CD4-positive, alpha-beta memory T cell (primary cell): ENCODE results near the gene GRIP1. TPM values are rescaled to one million over a fixed set of nuclear protein-coding genes. Genes with fewer than 3 reads are reported as not detected.

Source experiments
- CTCF ChIA-PET: fragments of 350-600 bp; sonication (Branson Sonifier 250); formaldehyde crosslinking; loops from one replicate; lab custom pipeline; 2021; ENCODE audit warnings: inconsistent platforms; ENCODE audit not compliant: partially characterized antibody; lab: Charles Lee
- POLR2A ChIA-PET: fragments of 350-600 bp; sonication (Branson Sonifier 250); formaldehyde crosslinking; loops from one replicate; lab custom pipeline; 2021; ENCODE audit not compliant: partially characterized antibody; lab: Charles Lee
- DNase-seq, 5 donors: peaks; one replicate each; pipeline versions ENCODE4 v3.0.0 to v3.0.0-alpha.2; 2020 to 2022; ENCODE audit warnings: mixed read lengths in 1 of 5
- H3K27ac ChIP-seq: one replicate; pipeline ENCODE4 v1.7.0; 2013; ENCODE audit warnings: low read depth, low read length
- H3K27me3 ChIP-seq: 2 replicates; pipeline ENCODE4 v1.7.0; 2013; ENCODE audit warnings: mild to moderate bottlenecking, low read length, moderate library complexity; ENCODE audit not compliant: insufficient read depth
- H3K36me3 ChIP-seq: 2 replicates; pipeline ENCODE4 v1.7.0; 2013; ENCODE audit warnings: mild to moderate bottlenecking, low read length, moderate library complexity; ENCODE audit not compliant: insufficient read depth
- H3K4me1 ChIP-seq: 2 replicates; pipeline ENCODE4 v1.7.0; 2013; ENCODE audit warnings: mild to moderate bottlenecking, low read length, moderate library complexity; ENCODE audit not compliant: insufficient read depth
- H3K4me3 ChIP-seq, 2 donors: one replicate each; pipeline ENCODE4 v1.7.0; 2013; ENCODE audit warnings: low read length in 2 of 2, mild to moderate bottlenecking in 1 of 2
- H3K9me3 ChIP-seq, 2 donors: one replicate each; pipeline ENCODE4 v1.7.0; 2013; ENCODE audit warnings: low read length in 2 of 2, control low read depth in 1 of 2; ENCODE audit not compliant: control insufficient read depth in 1 of 2
- H3K27ac Mint-ChIP-seq, 7 donors: one replicate each; pipeline ENCODE4 v1.8.0; 2020 to 2021; ENCODE audit warnings: mixed read lengths in 7 of 7, mild to moderate bottlenecking in 6 of 7, inconsistent platforms in 3 of 7, moderate library complexity in 3 of 7
- H3K27me3 Mint-ChIP-seq, 2 donors: one replicate each; pipeline ENCODE4 v1.8.0; 2020 to 2021; ENCODE audit warnings: mixed read lengths in 2 of 2
- H3K36me3 Mint-ChIP-seq, 2 donors: one replicate each; pipeline ENCODE4 v1.8.0; 2020 to 2021; ENCODE audit warnings: mixed read lengths in 2 of 2, inconsistent platforms in 1 of 2, mild to moderate bottlenecking in 1 of 2
- H3K4me1 Mint-ChIP-seq, 4 donors: one replicate each; pipeline ENCODE4 v1.8.0; 2020 to 2021; ENCODE audit warnings: mixed read lengths in 4 of 4, mild to moderate bottlenecking in 1 of 4
- H3K4me3 Mint-ChIP-seq, 8 donors: one replicate each; pipeline ENCODE4 v1.8.0; 2020 to 2021; ENCODE audit warnings: mixed read lengths in 8 of 8, mild to moderate bottlenecking in 7 of 8, moderate library complexity in 6 of 8, inconsistent platforms in 3 of 8
- H3K9me3 Mint-ChIP-seq, 8 donors: one replicate each; pipeline ENCODE4 v1.8.0; 2020 to 2021; ENCODE audit warnings: mixed read lengths in 8 of 8, mild to moderate bottlenecking in 5 of 8, inconsistent platforms in 3 of 8, moderate library complexity in 1 of 8
- intact Hi-C: fragments of 100-400 bp; cut with micrococcal nuclease; formaldehyde crosslinking; loops from one replicate; pipeline ENCODE4 v1.15.1; 2023
- polyA plus RNA-seq, 2 donors: library from polyadenylated mRNA; unstranded; fragments of 300-500 nt; fragmentation: Illumina TruSeq; gene quantifications; one replicate each; pipeline ENCODE4 v1.2.3, GENCODE V29; 2021
- total RNA-seq, 2 experiments: library from RNA; stranded (reverse); gene quantifications; one replicate each; pipeline ENCODE4 v1.2.3, GENCODE V29; 2021

The GRIP1 gene
- total and polyA plus RNA-seq, 4 experiments from 2014 or later, result 0.52 to 3.3 (median 1.5) TPM

GRCh38 chr12:66602483-66603143 is 76.3 kb downstream of the GRIP1 start:
- no peaks in the 10 kb centered on the region for H3K36me3 ChIP-seq
- Mint-ChIP-seq H3K27ac (no peak overlapping the region), H3K4me3 (no peak overlapping the region), H3K27me3 (peaks cover 3% of the 10 kb centered on the region in 2 donors), H3K9me3 (peaks cover 0 to 2% (median 0%) of the 10 kb centered on the region in 8 donors), H3K4me1 (no peaks in the 10 kb centered on the region), H3K36me3 (no peaks in the 10 kb centered on the region)
- H3K27me3 ChIP-seq, result no peaks in the 10 kb centered on the region
- no peak overlapping the region for H3K27ac ChIP-seq
- no peak overlapping the region for H3K4me3 ChIP-seq
- H3K9me3 ChIP-seq, result no peaks in the 10 kb centered on the region
- no peaks in the 10 kb centered on the region for H3K4me1 ChIP-seq
- intact Hi-C loops, result no loop called here
- CTCF ChIA-PET, result no interaction called here
- DNase-seq, result no peak
- POLR2A ChIA-PET, result no interaction called here

DNA sequence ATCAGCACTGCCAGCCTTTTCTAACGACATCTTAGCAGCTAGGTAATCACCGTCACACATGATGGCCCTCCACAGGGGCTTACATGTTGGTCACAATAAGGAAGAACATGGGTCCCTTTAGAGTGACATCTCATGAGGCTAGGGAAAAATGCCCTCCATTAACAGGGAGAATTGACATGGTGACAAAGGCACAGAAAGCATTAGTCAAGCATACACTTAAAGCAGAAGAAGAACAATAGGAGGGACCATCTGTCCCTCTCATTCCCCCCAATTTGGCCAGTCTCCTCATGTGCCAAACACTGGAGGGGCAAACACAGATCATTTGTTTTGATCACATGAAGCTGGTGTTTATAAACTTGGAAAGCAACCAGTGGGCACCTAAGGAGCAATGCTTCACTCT is 78.0 kb downstream of the GRIP1 start:
- H3K36me3 ChIP-seq, result no peaks in the 10 kb centered on the region
- Mint-ChIP-seq H3K27ac (no peak overlapping the region), H3K4me3 (no peak overlapping the region), H3K27me3 (peaks cover 3% of the 10 kb centered on the region in 2 donors), H3K4me1 (no peaks in the 10 kb centered on the region), H3K9me3 (peaks cover 0 to 2% (median 0%) of the 10 kb centered on the region in 8 donors), H3K36me3 (no peaks in the 10 kb centered on the region)
- H3K4me1 ChIP-seq, result no peaks in the 10 kb centered on the region
- intact Hi-C loops, result no loop called here
- POLR2A ChIA-PET, result no interaction called here
- H3K27ac ChIP-seq, result no peak overlapping the region
- no peak for DNase-seq
- H3K9me3 ChIP-seq, result no peaks in the 10 kb centered on the region
- no peaks in the 10 kb centered on the region for H3K27me3 ChIP-seq
- CTCF ChIA-PET, result no interaction called here
- H3K4me3 ChIP-seq, result no peak overlapping the region

DNA sequence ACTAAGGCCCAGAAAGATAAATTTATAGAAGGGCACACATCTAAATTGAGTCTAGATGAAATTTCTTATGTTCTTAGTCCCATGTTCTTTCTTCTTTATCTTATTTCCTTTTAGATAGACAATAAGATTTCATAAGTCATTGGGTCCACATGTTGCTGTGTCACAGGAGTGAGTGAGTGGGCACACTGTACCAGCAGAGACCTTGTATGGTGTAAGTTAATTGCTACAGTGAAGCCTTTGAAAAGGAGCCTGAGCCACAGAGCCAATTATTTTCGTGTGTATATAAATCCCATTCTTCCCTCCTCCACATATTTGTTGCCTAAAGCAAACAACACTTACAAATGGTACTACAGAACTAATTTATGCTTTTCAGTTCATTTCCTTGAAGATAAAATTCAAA is 79.1 kb downstream of the GRIP1 start:
- Histone ChIP-seq H3K36me3 (no peaks in the 10 kb centered on the region), H3K4me1 (no peaks in the 10 kb centered on the region), H3K27ac (no peak overlapping the region), H3K9me3 (no peaks in the 10 kb centered on the region), H3K27me3 (no peaks in the 10 kb centered on the region), H3K4me3 (no peak overlapping the region)
- Mint-ChIP-seq H3K4me3 (no peak overlapping the region), H3K4me1 (no peaks in the 10 kb centered on the region), H3K27ac (no peak overlapping the region), H3K9me3 (peaks cover 0 to 2% (median 0%) of the 10 kb centered on the region in 8 donors), H3K36me3 (no peaks in the 10 kb centered on the region), H3K27me3 (peaks cover 3% of the 10 kb centered on the region in 2 donors)
- ChIA-PET CTCF (no interaction called here), POLR2A (no interaction called here)
- no peak for DNase-seq
- intact Hi-C loops, result no loop called here

GRCh38 chr12:66598608-66599007 is 80.3 kb downstream of the GRIP1 start:
- ChIA-PET CTCF (no interaction called here), POLR2A (no interaction called here)
- H3K4me3 Mint-ChIP-seq, result no peak overlapping the region
- Histone ChIP-seq H3K27me3 (no peaks in the 10 kb centered on the region), H3K27ac (no peak overlapping the region), H3K4me3 (no peak overlapping the region), H3K9me3 (no peaks in the 10 kb centered on the region), H3K4me1 (no peaks in the 10 kb centered on the region), H3K36me3 (no peaks in the 10 kb centered on the region)
- intact Hi-C loops, result no loop called here
- peaks cover 3 to 4% of the 10 kb centered on the region in 2 donors for H3K27me3 Mint-ChIP-seq
- no peak for DNase-seq
- no peak overlapping the region for H3K27ac Mint-ChIP-seq
- no peaks in the 10 kb centered on the region for H3K36me3 Mint-ChIP-seq
- H3K9me3 Mint-ChIP-seq, result peaks cover 0 to 2% (median 0%) of the 10 kb centered on the region in 8 donors
- no peaks in the 10 kb centered on the region for H3K4me1 Mint-ChIP-seq

- no peaks in the 10 kb centered on the region for H3K27me3 ChIP-seq
- H3K9me3 ChIP-seq, result no peaks in the 10 kb centered on the region
- H3K4me3 ChIP-seq, result no peak overlapping the region
- Mint-ChIP-seq H3K4me1 (no peaks in the 10 kb centered on the region), H3K4me3 (no peak overlapping the region), H3K36me3 (no peaks in the 10 kb centered on the region), H3K27me3 (peaks cover 3 to 4% of the 10 kb centered on the region in 2 donors), H3K27ac (no peak overlapping the region), H3K9me3 (peaks cover 0 to 2% (median 0%) of the 10 kb centered on the region in 8 donors)
- intact Hi-C loops, result no loop called here
- no peak for DNase-seq
- ChIA-PET CTCF (no interaction called here), POLR2A (no interaction called here)
- no peaks in the 10 kb centered on the region for H3K36me3 ChIP-seq
- no peak overlapping the region for H3K27ac ChIP-seq
- H3K4me1 ChIP-seq, result no peaks in the 10 kb centered on the region
These were observed 80.8 kb downstream of the GRIP1 start for GRCh38 chr12:66598079-66598478.

GRCh38 chr12:66596199-66596598 is 82.7 kb downstream of the GRIP1 start:
- intact Hi-C loops, result no loop called here
- POLR2A ChIA-PET, result no interaction called here
- Mint-ChIP-seq H3K4me3 (no peak overlapping the region), H3K9me3 (no peaks in the 10 kb centered on the region), H3K4me1 (no peaks in the 10 kb centered on the region), H3K27ac (no peak overlapping the region), H3K36me3 (no peaks in the 10 kb centered on the region), H3K27me3 (peaks cover 3 to 4% of the 10 kb centered on the region in 2 donors)
- no peaks in the 10 kb centered on the region for H3K36me3 ChIP-seq
- no peaks in the 10 kb centered on the region for H3K9me3 ChIP-seq
- H3K27ac ChIP-seq, result no peak overlapping the region
- no peak overlapping the region for H3K4me3 ChIP-seq
- H3K27me3 ChIP-seq, result no peaks in the 10 kb centered on the region
- DNase-seq, result no peak
- CTCF ChIA-PET, result no interaction called here
- no peaks in the 10 kb centered on the region for H3K4me1 ChIP-seq

- H3K27me3 ChIP-seq, result no peaks in the 10 kb centered on the region
- H3K4me1 ChIP-seq, result no peaks in the 10 kb centered on the region
- no peak for DNase-seq
- intact Hi-C loops, result no loop called here
- no peaks in the 10 kb centered on the region for H3K36me3 ChIP-seq
- H3K36me3 Mint-ChIP-seq, result no peaks in the 10 kb centered on the region
- no peak overlapping the region for H3K4me3 Mint-ChIP-seq
- no peaks in the 10 kb centered on the region for H3K9me3 Mint-ChIP-seq
- H3K27ac Mint-ChIP-seq, result no peak overlapping the region
- ChIA-PET POLR2A (no interaction called here), CTCF (no interaction called here)
- peaks cover 0 to 4% of the 10 kb centered on the region in 2 donors for H3K27me3 Mint-ChIP-seq
- H3K4me3 ChIP-seq, result no peak overlapping the region
- no peaks in the 10 kb centered on the region for H3K4me1 Mint-ChIP-seq
- H3K27ac ChIP-seq, result no peak overlapping the region
- H3K9me3 ChIP-seq, result no peaks in the 10 kb centered on the region
These were observed 84.2 kb downstream of the GRIP1 start for GRCh38 chr12:66594688-66595087.
